ENCODE results near the gene TTLL9.

- TF ChIP-seq YY1 (IDR thresholded peaks at IDR 0.05; ENCODE audit: low read depth), result no peak
- TF ChIP-seq CREB1 (IDR thresholded peaks at IDR 0.05; ENCODE audit: low read depth), result no peak
- TF ChIP-seq REST (IDR thresholded peaks at IDR 0.05; ENCODE audit: low read depth), result no peak
- peak; percentile 55 for TF ChIP-seq USF1 (IDR thresholded peaks at IDR 0.05)
- no peak for TF ChIP-seq RAD21 (IDR thresholded peaks at IDR 0.05; ENCODE audit: low read depth)
- TF ChIP-seq TAF1 (IDR thresholded peaks at IDR 0.05; ENCODE audit: low read depth), result no peak
- no peak for TF ChIP-seq TEAD4 (IDR thresholded peaks at IDR 0.05)
Observed at GRCh38 chr20:31948008-31948407, 77.6 kb downstream of the TTLL9 start.
